Ectodermal cell (in vitro differentiated cells): ENCODE data around the gene PSMD12.
"Not testable (repeated sequence)": the region's sequence is repeated elsewhere in the genome, so short reads cannot be mapped to it uniquely, and the experiment has no call there.

Experiments
- H3K27ac ChIP-seq: 2 replicates; pipeline ENCODE4 v1.7.0; 2013; ENCODE audit warnings: mild to moderate bottlenecking, low read depth, low read length; ENCODE audit not compliant: insufficient read depth, poor library complexity, severe bottlenecking
- H3K27me3 ChIP-seq: 2 replicates; pipeline ENCODE4 v1.7.0; 2013; ENCODE audit warnings: mild to moderate bottlenecking, low read length; ENCODE audit not compliant: insufficient read depth, control insufficient read depth, poor library complexity, severe bottlenecking
- H3K36me3 ChIP-seq: one replicate; pipeline ENCODE4 v1.7.0; 2013; ENCODE audit warnings: low read length; ENCODE audit not compliant: control insufficient read depth, insufficient read depth
- H3K4me1 ChIP-seq: one replicate; pipeline ENCODE4 v1.7.0; 2013; ENCODE audit warnings: low read length; ENCODE audit not compliant: control insufficient read depth, insufficient read depth
- H3K4me3 ChIP-seq: 2 replicates; pipeline ENCODE4 v1.7.0; 2013; ENCODE audit warnings: low read depth, low read length, control low read depth; ENCODE audit not compliant: insufficient read depth
- H3K9me3 ChIP-seq: 2 replicates; pipeline ENCODE4 v1.7.0; 2013; ENCODE audit warnings: mild to moderate bottlenecking, low read length, moderate library complexity; ENCODE audit not compliant: control insufficient read depth
- WGBS, 2 experiments: methylation state at CpG; one replicate each; pipeline ENCODE4 v1.1.7; 2013; ENCODE audit warnings: missing lambda C conversion rate in 2 of 2; 5-methylcytosine and 5-hydroxymethylcytosine counted together

Gene PSMD12

DNA sequence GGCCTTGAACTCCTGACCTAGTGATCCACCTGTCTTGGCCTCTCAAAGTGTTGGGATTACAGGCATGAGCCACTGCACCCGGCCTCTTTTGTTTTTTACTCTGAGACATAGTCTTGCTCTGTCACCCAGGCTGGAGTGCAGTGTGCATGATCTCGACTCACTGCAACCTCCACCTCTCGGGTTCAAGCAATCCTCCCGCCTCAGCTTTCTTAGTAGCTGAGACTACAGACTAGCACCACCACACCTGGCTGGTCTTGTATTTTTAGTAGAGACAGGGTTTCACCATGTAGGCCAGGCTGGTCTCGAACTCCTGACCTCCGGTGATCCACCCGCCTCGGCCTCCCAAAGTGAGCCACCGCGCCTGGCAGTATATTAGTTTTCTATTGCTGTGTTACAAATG, 22.2 kb upstream of the PSMD12 start:
- not testable (repeated sequence) for H3K27ac ChIP-seq, H3K4me3 ChIP-seq, H3K36me3 ChIP-seq, H3K9me3 ChIP-seq, H3K4me1 ChIP-seq, H3K27me3 ChIP-seq
- 91 to 94% methylated on average over 10 of the region's 10 CpGs for WGBS, 2 experiments

DNA sequence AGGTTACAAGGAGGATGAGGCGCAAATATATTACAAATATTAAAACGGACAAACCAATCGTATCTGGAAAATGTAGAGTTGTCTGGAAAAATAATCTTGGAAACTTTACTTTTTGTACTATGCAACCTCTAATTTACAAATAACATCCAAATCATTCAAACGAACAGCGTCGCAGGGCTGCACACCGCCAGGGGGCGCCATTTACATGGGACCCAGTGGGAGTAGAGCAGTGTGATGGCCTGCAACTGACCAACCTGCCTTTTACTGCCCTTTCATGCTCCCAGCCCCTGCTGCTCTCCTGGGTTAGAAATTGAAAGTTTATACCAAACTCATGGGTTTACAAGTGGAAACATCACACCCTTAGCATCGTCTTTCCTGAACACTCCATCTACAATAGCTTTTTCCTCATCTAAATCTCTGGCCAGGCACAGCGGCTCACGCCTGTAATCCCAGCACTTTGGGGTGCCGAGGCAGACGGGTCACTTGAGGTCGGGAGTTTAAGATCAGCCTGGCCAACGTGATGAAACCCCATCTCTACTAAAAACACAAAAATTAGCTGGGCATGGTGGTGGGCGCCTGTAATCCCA, 20.7 kb upstream of the PSMD12 start:
- Histone ChIP-seq H3K27me3 (no peaks in the 10 kb centered on the region), H3K36me3 (no peaks in the 10 kb centered on the region), H3K27ac (no peak overlapping the region), H3K4me3 (no peak overlapping the region), H3K4me1 (no peaks in the 10 kb centered on the region), H3K9me3 (no peaks in the 10 kb centered on the region)
- WGBS, 2 experiments: 65 to 68% methylated on average over 14 to 15 of the region's 16 CpGs

DNA sequence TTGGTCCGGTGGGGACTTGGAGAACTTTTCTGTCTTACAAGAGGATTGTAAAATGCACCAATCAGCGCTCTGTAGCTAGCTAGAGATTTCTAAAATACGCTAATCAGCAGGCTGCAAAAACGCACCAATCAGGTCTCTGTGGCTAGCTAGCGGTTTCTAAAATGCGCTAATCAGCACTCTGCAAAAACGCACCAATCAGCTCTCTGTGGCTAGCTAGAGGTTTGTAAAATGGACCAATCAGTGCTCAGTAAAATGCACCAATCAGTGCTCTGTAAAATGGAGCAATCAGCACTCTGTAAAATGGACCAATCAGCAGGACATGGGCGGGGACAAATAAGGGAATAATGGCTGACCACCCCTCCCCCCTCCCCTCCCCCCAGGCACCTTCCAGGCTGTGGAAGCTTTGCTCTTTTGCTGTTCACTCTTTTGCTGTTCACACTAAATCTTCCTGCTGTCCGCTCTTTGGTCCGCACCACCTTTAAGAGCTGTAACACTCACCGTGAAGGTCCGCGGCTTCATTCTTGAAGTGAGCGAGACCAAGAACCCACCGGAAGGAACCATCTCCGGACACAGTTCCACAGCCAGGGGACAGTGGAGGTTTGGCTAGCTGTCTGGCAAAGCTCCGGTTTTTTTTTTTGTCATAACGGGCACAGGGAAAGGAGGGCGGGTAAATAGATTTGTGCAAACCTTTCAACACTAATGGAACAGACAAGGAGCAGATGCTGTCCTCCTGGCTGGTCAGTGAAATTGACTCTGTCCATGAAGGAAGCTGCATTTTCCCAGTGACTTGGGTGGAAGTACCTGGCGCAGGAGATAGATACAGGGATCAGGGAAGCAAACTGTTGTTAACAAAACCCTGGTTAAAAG, 19.0 kb upstream of the PSMD12 start:
- Histone ChIP-seq H3K36me3 (no peaks in the 10 kb centered on the region), H3K4me3 (no peak overlapping the region), H3K9me3 (no peaks in the 10 kb centered on the region), H3K27ac (no peak overlapping the region), H3K4me1 (no peaks in the 10 kb centered on the region), H3K27me3 (no peaks in the 10 kb centered on the region)
- WGBS, 2 experiments: 95 to 96% methylated on average over 20 of the region's 20 CpGs

DNA sequence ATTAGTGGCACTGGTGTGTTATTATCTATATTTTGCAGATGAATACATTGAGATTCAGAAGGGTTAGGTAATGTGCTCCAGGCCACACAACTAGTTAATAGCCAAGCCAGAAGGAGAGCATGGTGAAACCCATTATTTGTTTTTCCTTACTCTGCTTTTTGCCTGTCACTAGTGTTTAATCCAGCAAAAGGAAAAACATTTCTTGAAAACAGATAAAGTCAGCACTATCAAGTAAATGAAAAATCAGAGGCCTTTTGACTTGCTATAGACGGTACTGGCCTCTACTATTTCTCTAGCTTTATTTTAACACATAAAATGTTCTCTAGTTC, 15.5 kb upstream of the PSMD12 start:
- Histone ChIP-seq H3K4me1 (no peaks in the 10 kb centered on the region), H3K27me3 (no peaks in the 10 kb centered on the region), H3K27ac (no peak overlapping the region), H3K36me3 (no peaks in the 10 kb centered on the region), H3K9me3 (no peaks in the 10 kb centered on the region), H3K4me3 (no peak overlapping the region)
- 82 to 87% methylated on average over 1 of the region's 1 CpG for WGBS, 2 experiments

DNA sequence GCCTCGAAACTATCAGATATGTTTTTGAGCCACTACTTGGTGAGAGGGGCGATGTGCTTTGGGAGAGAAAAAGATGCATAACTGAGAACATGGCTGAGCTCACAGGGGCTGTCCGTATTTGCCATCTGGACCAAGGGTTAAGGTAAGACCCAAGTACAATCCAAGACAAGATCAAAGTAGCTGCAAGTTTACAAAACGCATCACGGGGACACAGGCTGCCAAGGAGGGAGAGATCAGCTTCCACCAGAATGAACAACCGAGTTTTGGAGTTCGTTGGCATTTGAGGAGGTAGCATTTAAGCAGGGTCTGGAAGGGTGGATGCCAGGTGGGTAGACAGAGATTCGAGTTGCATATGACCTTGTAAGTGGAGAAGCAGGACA, 12.9 kb upstream of the PSMD12 start:
- WGBS, 2 experiments: 82 to 85% methylated on average over 8 of the region's 8 CpGs
- H3K27me3 ChIP-seq: no peaks in the 10 kb centered on the region
- H3K4me1 ChIP-seq: no peaks in the 10 kb centered on the region
- no peaks in the 10 kb centered on the region for H3K9me3 ChIP-seq
- H3K27ac ChIP-seq: no peak overlapping the region
- no peaks in the 10 kb centered on the region for H3K36me3 ChIP-seq
- H3K4me3 ChIP-seq: peak overlapping the region; percentile 87

DNA sequence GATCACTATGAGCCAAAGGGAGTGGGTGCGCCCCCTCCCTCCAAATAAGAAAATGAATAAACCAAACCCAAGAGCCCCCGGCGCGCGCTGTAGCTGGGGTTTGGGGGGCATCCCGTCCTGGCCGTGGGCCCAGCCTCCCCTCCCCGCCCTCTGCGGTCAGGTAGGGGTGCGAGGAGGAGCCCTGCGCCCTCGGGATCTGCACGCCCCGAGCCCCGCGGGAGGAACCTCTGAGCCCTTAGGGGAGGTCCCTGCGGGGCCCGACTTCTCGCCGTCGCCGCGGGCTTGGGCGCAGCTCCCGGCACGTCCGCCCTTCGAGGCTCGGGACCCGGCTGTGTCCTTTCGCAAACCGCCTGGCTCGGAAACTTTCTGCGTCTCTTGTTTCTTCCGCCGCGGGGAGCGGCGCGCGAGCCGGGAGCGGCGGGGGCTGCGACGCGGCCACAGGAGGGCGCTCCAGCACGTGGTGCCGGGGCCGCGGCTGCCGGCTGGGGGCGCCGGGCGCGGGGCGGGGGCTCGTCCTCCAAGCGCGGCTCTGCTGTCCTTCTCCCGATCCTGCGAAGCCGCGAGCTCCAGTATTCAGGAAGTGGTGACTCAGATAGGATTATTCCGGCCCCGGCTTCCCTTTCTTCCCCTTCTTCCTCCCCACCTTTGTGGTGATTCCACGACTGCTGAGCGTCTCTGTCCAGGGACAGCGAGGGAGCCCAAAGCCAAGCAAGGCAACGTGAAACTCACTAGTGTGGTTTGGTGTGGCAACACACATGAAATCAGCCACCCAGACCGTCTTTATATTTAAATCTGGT, 12.3 kb upstream of the PSMD12 start:
- WGBS, 2 experiments: 1 to 2% methylated on average over 72 of the region's 72 CpGs
- H3K4me1 ChIP-seq: no peaks in the 10 kb centered on the region
- peak overlapping the region; percentile 21 for H3K27ac ChIP-seq
- no peaks in the 10 kb centered on the region for H3K36me3 ChIP-seq
- H3K27me3 ChIP-seq: no peaks in the 10 kb centered on the region
- no peaks in the 10 kb centered on the region for H3K9me3 ChIP-seq
- peak overlapping the region; percentile 87 for H3K4me3 ChIP-seq

DNA sequence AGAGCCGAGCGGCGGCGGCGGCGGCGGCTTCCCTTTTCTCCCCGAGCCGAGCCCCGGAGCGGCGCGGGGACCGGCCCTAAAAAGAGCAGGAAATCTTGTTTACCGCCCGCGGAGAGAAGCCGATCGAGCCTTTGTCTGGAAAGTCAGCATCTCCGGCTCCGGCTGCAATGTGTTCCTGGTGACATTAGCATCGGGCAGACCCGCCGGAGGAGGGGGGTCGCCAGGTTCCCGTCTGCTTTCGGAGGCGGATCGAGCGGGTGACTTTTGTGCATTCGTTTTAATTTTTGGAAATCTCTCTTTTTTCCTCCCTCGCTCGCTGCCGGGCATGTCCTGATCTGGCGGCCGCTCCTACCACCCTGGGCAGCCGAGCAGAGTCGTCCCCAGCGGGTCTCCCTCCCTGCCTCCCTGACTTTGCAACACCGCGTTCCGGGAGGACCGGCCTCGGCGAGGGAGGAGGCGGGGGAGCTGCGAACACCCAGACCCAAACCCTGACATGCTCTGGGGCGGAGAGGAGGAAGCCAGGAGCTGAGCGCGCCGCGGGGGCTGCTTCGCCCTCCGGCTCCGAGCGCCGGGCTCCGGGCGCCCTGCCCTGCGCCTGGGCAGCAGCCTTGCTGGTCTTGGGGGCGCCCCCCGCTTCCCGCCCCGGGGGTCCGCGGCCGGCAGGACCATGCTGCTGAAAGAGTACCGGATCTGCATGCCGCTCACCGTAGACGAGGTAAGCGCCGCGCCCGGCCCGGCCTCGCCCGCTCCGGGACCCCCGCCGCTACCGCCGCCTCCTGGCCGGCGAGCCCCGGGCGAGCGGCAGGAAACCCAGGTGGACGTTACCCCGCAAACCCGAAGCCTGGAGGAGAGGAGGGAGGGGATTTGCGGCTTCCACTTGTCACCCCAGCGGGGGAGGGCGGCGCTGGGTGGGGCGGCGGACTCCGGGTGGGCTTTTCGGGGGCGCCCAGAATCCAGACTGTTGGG, 11.4 kb upstream of the PSMD12 start:
- Histone ChIP-seq H3K4me1 (no peaks in the 10 kb centered on the region), H3K27me3 (no peaks in the 10 kb centered on the region), H3K9me3 (no peaks in the 10 kb centered on the region), H3K27ac (peak overlapping the region; percentile 77), H3K36me3 (no peaks in the 10 kb centered on the region), H3K4me3 (peak overlapping the region; percentile 87)
- 0% methylated on average over 100 of the region's 100 CpGs for WGBS, 2 experiments

DNA sequence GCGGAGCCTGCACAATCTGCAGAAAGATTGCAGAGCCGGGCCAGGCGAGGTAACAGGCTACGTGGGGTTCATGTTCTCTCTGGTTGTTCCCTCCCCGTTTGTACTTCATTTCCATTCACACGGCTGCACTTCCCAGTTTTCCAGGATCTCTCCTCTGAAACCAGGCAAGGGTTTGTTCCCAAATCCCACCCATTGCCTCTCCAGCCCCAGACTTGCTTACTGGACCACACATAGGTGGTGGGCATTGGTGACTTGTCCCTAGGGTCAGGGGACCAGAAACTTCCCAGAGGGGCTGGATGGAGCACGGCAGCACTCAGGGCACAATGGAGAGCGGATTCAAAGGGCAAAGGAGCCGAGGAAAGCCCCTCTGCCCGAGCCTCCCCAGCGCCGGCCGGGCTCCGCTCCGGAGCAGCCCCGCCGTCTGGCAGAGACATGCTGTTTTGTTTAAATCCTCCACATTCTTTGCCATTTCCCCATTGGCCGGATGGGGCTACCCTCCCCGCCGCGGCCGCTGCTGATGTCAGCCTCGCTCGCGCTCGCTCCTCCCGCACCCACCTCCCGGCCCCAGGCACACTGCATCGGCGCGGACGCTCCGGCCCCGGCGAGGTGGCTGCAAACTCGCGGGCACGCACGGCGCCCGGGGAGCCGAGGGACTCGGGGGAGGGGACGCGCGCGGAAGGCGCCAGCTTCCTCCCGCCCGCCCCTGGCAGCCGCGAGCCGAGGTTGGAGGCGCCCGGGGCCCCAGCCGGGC, 10.5 kb upstream of the PSMD12 start, which contains the start of gene PITPNC1:
Gene PITPNC1, plus strand, starts transcription at position 545 of the 751 bp plus-strand sequence.
- Histone ChIP-seq H3K4me1 (no peaks in the 10 kb centered on the region), H3K27me3 (no peaks in the 10 kb centered on the region), H3K4me3 (peak within 1 kb of the TSS; percentile 87), H3K36me3 (no peaks in the 10 kb centered on the region), H3K27ac (peak within 1 kb of the TSS; percentile 77), H3K9me3 (no peaks in the 10 kb centered on the region)
- 1% methylated on average over 56 of the region's 56 CpGs for WGBS, 2 experiments

DNA sequence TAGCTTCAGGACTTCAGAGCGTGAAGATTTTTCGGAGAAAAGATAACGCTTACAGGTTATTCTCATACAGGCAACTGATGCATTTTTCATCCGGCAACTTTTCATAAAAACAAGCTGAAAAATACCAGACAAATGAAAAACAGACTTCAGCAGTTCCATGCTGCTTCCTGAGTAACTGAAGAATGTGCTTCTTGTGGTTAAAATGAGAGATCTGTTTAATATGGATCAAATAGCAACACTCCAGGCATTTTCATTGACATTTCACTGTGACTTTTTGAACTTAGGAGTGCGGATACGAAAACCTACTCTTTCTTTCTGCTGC, 10.0 kb upstream of the PSMD12 start:
- 62 to 63% methylated on average over 6 of the region's 6 CpGs for WGBS, 2 experiments
- H3K27me3 ChIP-seq: no peaks in the 10 kb centered on the region

More for the DNA sequence above, 10.0 kb upstream of the PSMD12 start:
- H3K27ac ChIP-seq: no peak overlapping the region
- no peaks in the 10 kb centered on the region for H3K9me3 ChIP-seq
- H3K4me3 ChIP-seq: peak overlapping the region; percentile 87
- no peaks in the 10 kb centered on the region for H3K4me1 ChIP-seq
- H3K36me3 ChIP-seq: no peaks in the 10 kb centered on the region
